ENCODE results near the gene ACADL. TPM values are rescaled to one million over a fixed set of nuclear protein-coding genes. Genes with fewer than 3 reads are reported as not detected.

Gene ACADL
- total RNA-seq, 3 donors from 2014 or later, result 0.19 to 0.95 TPM; not detected in 1

- H3K4me1 ChIP-seq (ENCODE audit: low read depth), result no peaks in the 10 kb centered on the region
- H3K9me3 ChIP-seq, result no peaks in the 10 kb centered on the region
- DNase-seq, result no peak
- ATAC-seq, result no peak
- H3K4me3 ChIP-seq, result no peak overlapping the region
- no peaks in the 10 kb centered on the region for H3K36me3 ChIP-seq (ENCODE audit: low read depth)
- no peak for TF ChIP-seq CTCF (IDR thresholded peaks at IDR 0.05)
- intact Hi-C loops (cut with DNase I, micrococcal nuclease), result no loop called here
These were observed 25.4 kb upstream of the ACADL start for GRCh38 chr2:210250622-210251021.

GRCh38 chr2:210233487-210233886 is 8.2 kb upstream of the ACADL start:
- Histone ChIP-seq H3K36me3 (ENCODE audit: low read depth) (no peaks in the 10 kb centered on the region), H3K4me1 (ENCODE audit: low read depth) (no peaks in the 10 kb centered on the region), H3K4me3 (no peak overlapping the region), H3K9me3 (no peaks in the 10 kb centered on the region)
- TF ChIP-seq CTCF (IDR thresholded peaks at IDR 0.05), result no peak
- DNase-seq, result no peak
- intact Hi-C loops (cut with DNase I, micrococcal nuclease), result no loop called here
- no peak for ATAC-seq

GRCh38 chr2:210230984-210231383 is 5.7 kb upstream of the ACADL start:
- H3K36me3 ChIP-seq (ENCODE audit: low read depth), result no peaks in the 10 kb centered on the region
- H3K4me3 ChIP-seq, result no peak overlapping the region
- H3K9me3 ChIP-seq, result no peaks in the 10 kb centered on the region
- no peak for TF ChIP-seq CTCF (IDR thresholded peaks at IDR 0.05)
- H3K4me1 ChIP-seq (ENCODE audit: low read depth), result no peaks in the 10 kb centered on the region
- intact Hi-C loops (cut with DNase I, micrococcal nuclease), result no loop called here
- ATAC-seq, result no peak
- DNase-seq, result no peak

- intact Hi-C loops (cut with DNase I, micrococcal nuclease), result no loop called here
- Histone ChIP-seq H3K9me3 (no peaks in the 10 kb centered on the region), H3K36me3 (ENCODE audit: low read depth) (no peaks in the 10 kb centered on the region), H3K4me3 (no peak overlapping the region), H3K4me1 (ENCODE audit: low read depth) (peaks cover under 1% of the 10 kb centered on the region)
- ATAC-seq (no peak), DNase-seq (no peak)
- TF ChIP-seq CTCF (IDR thresholded peaks at IDR 0.05), result no peak
These were observed 5.3 kb upstream of the ACADL start for GRCh38 chr2:210230518-210230917.

- Histone ChIP-seq H3K4me1 (ENCODE audit: low read depth) (peaks cover 4% of the 10 kb centered on the region), H3K36me3 (ENCODE audit: low read depth) (no peaks in the 10 kb centered on the region), H3K4me3 (no peak overlapping the region), H3K9me3 (no peaks in the 10 kb centered on the region)
- intact Hi-C loops (cut with DNase I, micrococcal nuclease), result no loop called here
- no peak for TF ChIP-seq CTCF (IDR thresholded peaks at IDR 0.05)
- ATAC-seq, result no peak
- DNase-seq, result no peak
These were observed 3.3 kb upstream of the ACADL start for GRCh38 chr2:210228586-210228985.

All from mucosa of descending colon (tissue), 3 donors.